HG03159 (cell line): ENCODE results near the gene ATXN1L.
"Not testable (repeated sequence)": the region's sequence is repeated elsewhere in the genome, so short reads cannot be mapped to it uniquely, and the experiment has no call there.

Experiments used
- ATAC-seq: cut with Tn5 transposase; IDR thresholded peaks from one replicate; pipeline ENCODE4 v1.9.1; 2021; ENCODE audit warnings: mild to moderate bottlenecking, moderate library complexity; ENCODE audit not compliant: unreplicated experiment

ATXN1L gene, protein sequence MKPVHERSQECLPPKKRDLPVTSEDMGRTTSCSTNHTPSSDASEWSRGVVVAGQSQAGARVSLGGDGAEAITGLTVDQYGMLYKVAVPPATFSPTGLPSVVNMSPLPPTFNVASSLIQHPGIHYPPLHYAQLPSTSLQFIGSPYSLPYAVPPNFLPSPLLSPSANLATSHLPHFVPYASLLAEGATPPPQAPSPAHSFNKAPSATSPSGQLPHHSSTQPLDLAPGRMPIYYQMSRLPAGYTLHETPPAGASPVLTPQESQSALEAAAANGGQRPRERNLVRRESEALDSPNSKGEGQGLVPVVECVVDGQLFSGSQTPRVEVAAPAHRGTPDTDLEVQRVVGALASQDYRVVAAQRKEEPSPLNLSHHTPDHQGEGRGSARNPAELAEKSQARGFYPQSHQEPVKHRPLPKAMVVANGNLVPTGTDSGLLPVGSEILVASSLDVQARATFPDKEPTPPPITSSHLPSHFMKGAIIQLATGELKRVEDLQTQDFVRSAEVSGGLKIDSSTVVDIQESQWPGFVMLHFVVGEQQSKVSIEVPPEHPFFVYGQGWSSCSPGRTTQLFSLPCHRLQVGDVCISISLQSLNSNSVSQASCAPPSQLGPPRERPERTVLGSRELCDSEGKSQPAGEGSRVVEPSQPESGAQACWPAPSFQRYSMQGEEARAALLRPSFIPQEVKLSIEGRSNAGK

DNA sequence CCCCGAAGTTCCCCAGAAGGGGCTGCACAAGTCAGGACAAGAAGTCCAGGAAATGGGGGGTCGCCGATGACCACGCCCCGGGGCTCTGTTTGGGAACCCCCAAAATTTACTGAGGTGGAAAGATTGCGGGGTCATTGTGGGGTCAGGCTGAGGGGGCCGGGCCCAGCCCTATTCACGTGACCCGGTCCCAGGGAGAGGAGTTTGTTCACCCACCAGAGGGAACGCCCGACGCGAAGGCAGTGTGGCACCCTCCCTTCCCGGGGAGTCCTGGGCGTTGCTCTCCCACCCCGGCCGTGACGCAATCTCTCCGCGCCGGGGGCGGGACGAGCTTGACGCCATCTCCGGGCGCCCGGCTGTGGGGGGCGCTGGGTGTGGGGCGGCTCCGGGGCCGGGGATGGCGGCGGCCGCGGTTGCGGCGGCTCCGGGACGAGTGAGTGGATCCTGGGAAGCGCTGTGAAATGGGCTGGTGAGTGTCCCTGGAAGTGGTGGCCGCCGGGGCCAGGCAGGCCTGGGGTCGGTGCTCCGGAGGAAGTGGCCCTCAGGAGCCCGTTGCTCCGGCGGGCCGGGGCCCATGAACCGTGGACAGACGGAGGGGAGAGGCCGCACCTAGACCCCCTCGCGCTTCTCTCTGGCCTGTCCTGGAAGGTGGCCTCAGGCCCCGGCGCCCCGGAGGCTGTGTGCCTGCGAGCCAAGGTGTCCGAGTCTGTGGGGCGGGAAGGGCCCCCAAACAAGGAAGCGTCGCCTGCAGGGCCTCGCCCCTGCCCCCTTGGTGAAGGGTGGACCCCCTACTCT is at the start of gene ATXN1L:
TSS of gene ATXN1L (plus strand) at position 338 of the 792 bp plus-strand sequence. CDS start 3,765 bp downstream, outside the sequence.
- ATAC-seq = peak; percentile 63

DNA sequence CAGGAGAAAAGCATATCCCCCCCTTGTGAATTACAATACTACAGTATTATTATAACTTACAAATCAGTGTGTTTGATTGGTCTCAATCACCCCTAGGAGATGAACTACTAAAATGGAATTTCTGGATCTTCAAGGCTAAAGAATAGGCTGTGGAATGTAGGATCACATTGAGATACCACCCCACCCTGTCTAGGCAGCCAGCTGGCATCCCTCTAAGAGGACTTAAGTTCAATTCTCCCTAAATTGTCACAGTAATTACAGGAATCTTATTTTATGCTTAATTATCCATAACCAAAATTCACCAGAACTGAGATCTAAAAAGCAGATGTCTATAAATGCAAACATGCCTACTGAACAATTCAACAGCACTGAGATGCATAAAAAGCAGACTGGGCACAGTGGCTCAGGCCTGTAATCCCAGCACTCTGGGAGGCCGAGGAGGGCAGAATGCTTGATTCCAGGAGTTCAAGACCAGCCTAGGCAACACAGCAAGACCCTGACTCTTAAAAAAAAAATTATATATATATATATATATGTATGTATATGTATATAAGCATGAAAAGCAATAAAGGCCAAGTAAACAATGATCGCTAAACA is 49.2 kb upstream of the ATXN1L start:
- no peak for ATAC-seq

- no peak for ATAC-seq
Measured at GRCh38 chr16:71803305-71803690, 42.5 kb upstream of the ATXN1L start.

- peak; percentile 21 for ATAC-seq
Measured at GRCh38 chr16:71807905-71808592, 37.7 kb upstream of the ATXN1L start.

- peak; percentile 83 for ATAC-seq
Measured at GRCh38 chr16:71808593-71809459, 37.0 kb upstream of the ATXN1L start, which contains the start of gene AP1G1. Gene AP1G1, minus strand, starts transcription at chr16:71808834. Its CDS starts 19,355 bp downstream, at chr16:71789479.

- not testable (repeated sequence) for ATAC-seq
Measured at GRCh38 chr16:71810155-71810530, 35.6 kb upstream of the ATXN1L start.

GRCh38 chr16:71811261-71811803 is 34.4 kb upstream of the ATXN1L start:
- no peak for ATAC-seq

- ATAC-seq = peak; percentile 3
Measured at GRCh38 chr16:71817155-71817500, 28.6 kb upstream of the ATXN1L start.

DNA sequence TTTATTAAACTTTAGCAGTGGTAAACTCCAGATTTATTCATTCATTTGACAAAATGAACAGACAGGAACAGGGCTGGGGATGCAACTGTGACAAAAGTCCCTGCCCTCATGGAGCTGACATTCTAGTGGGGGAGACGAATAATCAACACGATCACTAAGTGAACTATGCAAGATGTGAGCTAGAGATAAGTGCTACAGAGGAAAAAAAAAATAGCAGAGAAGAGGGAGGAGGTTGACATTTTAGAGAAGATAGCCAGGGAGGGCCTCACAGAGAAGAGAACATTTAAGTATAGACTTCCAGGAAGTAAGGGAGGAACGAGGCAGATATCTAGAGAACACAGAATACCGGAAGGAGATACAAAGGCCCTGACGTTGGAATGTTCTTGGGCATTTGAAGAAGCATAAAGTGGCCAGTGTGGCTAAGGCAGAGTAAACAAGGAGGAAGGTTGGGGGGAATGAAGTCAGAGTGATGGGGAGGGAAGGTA is 19.2 kb upstream of the ATXN1L start:
- ATAC-seq = no peak

GRCh38 chr16:71830359-71830758 is 15.4 kb upstream of the ATXN1L start:
- ATAC-seq = no peak

DNA sequence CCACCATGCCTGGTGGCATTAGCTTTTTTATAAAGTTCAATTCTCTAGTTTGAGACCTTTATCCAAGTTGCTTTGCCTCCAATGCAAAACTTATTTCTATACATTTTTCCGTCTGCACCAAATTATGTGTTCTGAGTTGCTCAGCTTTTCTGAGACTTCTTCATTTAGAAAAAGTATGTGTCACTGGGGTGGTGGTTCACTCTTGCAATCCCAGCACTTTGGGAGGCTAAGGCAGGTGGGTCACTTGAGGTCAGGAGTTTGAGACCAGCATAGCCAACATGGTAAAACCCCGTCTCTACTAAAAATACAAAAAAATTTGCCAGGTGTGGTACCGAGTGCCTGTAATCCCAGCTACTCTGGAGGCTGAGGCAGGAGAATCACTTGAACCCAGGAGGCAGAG is 14.1 kb upstream of the ATXN1L start:
- not testable (repeated sequence) for ATAC-seq

GRCh38 chr16:71832112-71832511 is 13.7 kb upstream of the ATXN1L start:
- ATAC-seq = not testable (repeated sequence)

- no peak for ATAC-seq
Measured at GRCh38 chr16:71834291-71834690, 11.5 kb upstream of the ATXN1L start.

- ATAC-seq = no peak
Measured at GRCh38 chr16:71837150-71837549, 8.6 kb upstream of the ATXN1L start.

GRCh38 chr16:71840052-71840451 is 5.7 kb upstream of the ATXN1L start:
- no peak for ATAC-seq

- no peak for ATAC-seq
Measured at GRCh38 chr16:71843572-71843971, 2.2 kb upstream of the ATXN1L start.

- no peak for ATAC-seq
Measured at GRCh38 chr16:71846431-71846830, 655 bp downstream of the ATXN1L start.

DNA sequence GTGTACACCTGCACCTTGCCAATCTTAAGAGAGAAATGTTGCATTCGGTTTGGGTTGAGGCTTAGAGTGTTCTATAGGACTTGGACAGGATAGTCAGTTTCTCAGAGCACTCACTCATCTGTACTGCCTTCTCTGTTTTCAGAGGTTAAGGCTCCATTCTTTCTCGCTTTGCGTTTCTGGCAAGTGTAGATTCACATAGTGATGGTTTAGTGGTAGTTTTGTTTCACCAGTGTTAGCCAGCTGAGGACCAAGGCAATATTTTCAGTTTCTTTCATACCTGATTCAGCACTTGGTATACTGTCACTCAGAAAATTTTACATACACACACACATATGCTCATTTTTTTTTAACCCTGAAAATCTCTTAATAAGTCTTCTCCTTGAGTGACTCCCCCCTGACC is 1.3 kb downstream of the ATXN1L start:
- ATAC-seq = no peak

DNA sequence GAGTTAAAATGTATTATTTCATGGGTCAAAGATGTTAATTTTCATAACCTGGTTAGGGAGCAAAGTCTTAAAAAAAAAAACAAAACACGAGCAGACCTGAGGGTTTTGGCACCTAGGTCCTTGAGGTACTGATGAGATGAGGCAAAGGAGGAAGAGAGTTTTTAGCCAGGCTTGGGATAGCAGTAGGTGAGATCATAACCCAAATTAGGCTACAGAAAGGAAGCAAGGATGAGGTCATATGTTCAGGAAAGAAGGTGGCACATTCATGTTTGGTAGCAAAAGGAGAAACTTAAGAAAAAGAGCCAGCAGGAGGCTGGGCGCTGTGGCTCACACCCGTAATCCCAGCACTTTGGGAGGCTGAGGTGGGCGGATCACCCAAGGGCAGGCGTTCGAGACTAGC is 2.8 kb downstream of the ATXN1L start:
- no peak for ATAC-seq
